T-helper 17 cell (primary cell): Measurements from ENCODE around the gene SPATC1L. TPM values are rescaled to one million over a fixed set of nuclear protein-coding genes. Genes with fewer than 3 reads are reported as not detected.
"Not testable (repeated sequence)": the region's sequence is repeated elsewhere in the genome, so short reads cannot be mapped to it uniquely, and the experiment has no call there.

Experiments
- ATAC-seq: fragments of 150-1000 bp; cut with Tn5 transposase; 2 replicates; pipeline ENCODE4 v1.10.0; 2021; ENCODE audit warnings: mild to moderate bottlenecking, moderate library complexity
- DNase-seq, 3 donors: peaks; one replicate each; pipeline versions ENCODE4 v3.0.0 to v3.0.0-alpha.2; 2020 to 2021
- H3K9me3 ChIP-seq: one replicate; pipeline ENCODE4 v1.7.0; 2013; ENCODE audit warnings: low read length, mild to moderate bottlenecking; ENCODE audit not compliant: control insufficient read depth, poor library complexity, severe bottlenecking
- H3K27ac Mint-ChIP-seq: one replicate; pipeline ENCODE4 v1.8.0; 2022; ENCODE audit warnings: mild to moderate bottlenecking, moderate library complexity, mixed read lengths
- H3K27me3 Mint-ChIP-seq: one replicate; pipeline ENCODE4 v1.8.0; 2022; ENCODE audit warnings: mixed read lengths
- H3K36me3 Mint-ChIP-seq: one replicate; pipeline ENCODE4 v1.8.0; 2022; ENCODE audit warnings: low read depth, mixed read lengths
- H3K4me1 Mint-ChIP-seq: one replicate; pipeline ENCODE4 v1.8.0; 2022; ENCODE audit warnings: mild to moderate bottlenecking, mixed read lengths
- H3K4me3 Mint-ChIP-seq: one replicate; pipeline ENCODE4 v1.8.0; 2022; ENCODE audit warnings: mild to moderate bottlenecking, moderate library complexity, mixed read lengths
- total RNA-seq, 4 donors: library from RNA in 2 of 4; stranded (reverse) in 2 of 4; gene quantifications; one replicate each; pipeline ENCODE4 v1.2.3 and lab custom pipeline; 2022 to 2026

The SPATC1L gene
- total RNA-seq, 2 donors from 2014 or later = 2.6 to 3.1 TPM

GRCh38 chr21:46189213-46189958 is 5.1 kb upstream of the SPATC1L start:
- Mint-ChIP-seq H3K4me3 (no peak overlapping the region), H3K36me3 (peaks cover 2% of the 10 kb centered on the region), H3K27ac (peak overlapping the region; percentile 72), H3K4me1 (peaks cover 2% of the 10 kb centered on the region), H3K27me3 (no peaks in the 10 kb centered on the region)
- no peaks in the 10 kb centered on the region for H3K9me3 ChIP-seq
- ATAC-seq = no peak
- DNase-seq = no peak

- ATAC-seq (no peak), DNase-seq (no peak)
- Mint-ChIP-seq H3K4me3 (no peak overlapping the region), H3K4me1 (peaks cover 2% of the 10 kb centered on the region), H3K27ac (peak overlapping the region; percentile 72), H3K36me3 (peaks cover 2% of the 10 kb centered on the region), H3K27me3 (no peaks in the 10 kb centered on the region)
- H3K9me3 ChIP-seq = no peaks in the 10 kb centered on the region
Measured at GRCh38 chr21:46188226-46189212, 4.3 kb upstream of the SPATC1L start.

- H3K9me3 ChIP-seq = no peaks in the 10 kb centered on the region
- H3K27me3 Mint-ChIP-seq = no peaks in the 10 kb centered on the region
- H3K4me1 Mint-ChIP-seq = peaks cover 2% of the 10 kb centered on the region
- peaks cover 2% of the 10 kb centered on the region for H3K36me3 Mint-ChIP-seq
- H3K27ac Mint-ChIP-seq = peak overlapping the region; percentile 72
- no peak for DNase-seq
- ATAC-seq = no peak
- H3K4me3 Mint-ChIP-seq = no peak overlapping the region
Measured at GRCh38 chr21:46187814-46188213, 3.6 kb upstream of the SPATC1L start.

- no peak for ATAC-seq
- no peaks in the 10 kb centered on the region for H3K27me3 Mint-ChIP-seq
Measured at GRCh38 chr21:46187261-46187660, 3.0 kb upstream of the SPATC1L start.

GRCh38 chr21:46185716-46186115 is 1.5 kb upstream of the SPATC1L start:
- no peak for DNase-seq
- H3K36me3 Mint-ChIP-seq = peaks cover 2% of the 10 kb centered on the region
- no peak overlapping the region for H3K4me3 Mint-ChIP-seq
- ATAC-seq = no peak
- no peak overlapping the region for H3K27ac Mint-ChIP-seq
- no peaks in the 10 kb centered on the region for H3K27me3 Mint-ChIP-seq
- H3K4me1 Mint-ChIP-seq = peaks cover 2% of the 10 kb centered on the region
- no peaks in the 10 kb centered on the region for H3K9me3 ChIP-seq

More at GRCh38 chr21:46187261-46187660, 3.0 kb upstream of the SPATC1L start:
- Mint-ChIP-seq H3K4me1 (peaks cover 2% of the 10 kb centered on the region), H3K4me3 (no peak overlapping the region), H3K36me3 (peaks cover 2% of the 10 kb centered on the region), H3K27ac (no peak overlapping the region)
- H3K9me3 ChIP-seq = no peaks in the 10 kb centered on the region
- no peak for DNase-seq

- H3K4me1 Mint-ChIP-seq = peaks cover 2% of the 10 kb centered on the region
- H3K9me3 ChIP-seq = no peaks in the 10 kb centered on the region
- no peaks in the 10 kb centered on the region for H3K27me3 Mint-ChIP-seq
- ATAC-seq (peak; percentile 77), DNase-seq (peak; percentile 28 to 65 (median 46))
- H3K36me3 Mint-ChIP-seq = peaks cover 2% of the 10 kb centered on the region
- H3K27ac Mint-ChIP-seq = peak overlapping the region; percentile 60
- peak overlapping the region; percentile 84 for H3K4me3 Mint-ChIP-seq
Measured at GRCh38 chr21:46184625-46185555, 631 bp upstream of the SPATC1L start.

GRCh38 chr21:46183337-46183909 is 836 bp downstream of the SPATC1L start:
- H3K9me3 ChIP-seq, ATAC-seq, H3K27me3 Mint-ChIP-seq, H3K4me1 Mint-ChIP-seq, DNase-seq, H3K36me3 Mint-ChIP-seq, H3K27ac Mint-ChIP-seq: not testable (repeated sequence)
- H3K4me3 Mint-ChIP-seq = peak overlapping the region; percentile 63

- Mint-ChIP-seq H3K27ac (no peak overlapping the region), H3K36me3 (no peaks in the 10 kb centered on the region)
Measured at GRCh38 chr21:46182548-46183336, 1.5 kb downstream of the SPATC1L start.

GRCh38 chr21:46181953-46182547 is 2.2 kb downstream of the SPATC1L start:
- no peaks in the 10 kb centered on the region for H3K36me3 Mint-ChIP-seq
- no peak overlapping the region for H3K27ac Mint-ChIP-seq
- H3K4me1 Mint-ChIP-seq = no peaks in the 10 kb centered on the region
- ATAC-seq (no peak), DNase-seq (no peak)
- H3K9me3 ChIP-seq = no peaks in the 10 kb centered on the region
- H3K27me3 Mint-ChIP-seq = no peaks in the 10 kb centered on the region
- H3K4me3 Mint-ChIP-seq = no peak overlapping the region

More at GRCh38 chr21:46182548-46183336, 1.5 kb downstream of the SPATC1L start:
- ATAC-seq (no peak), DNase-seq (no peak)
- H3K9me3 ChIP-seq = no peaks in the 10 kb centered on the region
- no peaks in the 10 kb centered on the region for H3K27me3 Mint-ChIP-seq
- no peaks in the 10 kb centered on the region for H3K4me1 Mint-ChIP-seq
- peak overlapping the region; percentile 63 for H3K4me3 Mint-ChIP-seq

GRCh38 chr21:46181436-46181835 is 2.8 kb downstream of the SPATC1L start:
- ATAC-seq = no peak
- Mint-ChIP-seq H3K27ac (no peak overlapping the region), H3K27me3 (no peaks in the 10 kb centered on the region), H3K36me3 (no peaks in the 10 kb centered on the region), H3K4me3 (no peak overlapping the region), H3K4me1 (no peaks in the 10 kb centered on the region)
- H3K9me3 ChIP-seq = no peaks in the 10 kb centered on the region
- DNase-seq = no peak

GRCh38 chr21:46180778-46181391 is 3.4 kb downstream of the SPATC1L start:
- DNase-seq = no peak
- Mint-ChIP-seq H3K36me3 (no peaks in the 10 kb centered on the region), H3K27me3 (no peaks in the 10 kb centered on the region), H3K4me3 (no peak overlapping the region), H3K27ac (no peak overlapping the region), H3K4me1 (no peaks in the 10 kb centered on the region)
- no peak for ATAC-seq
- H3K9me3 ChIP-seq = no peaks in the 10 kb centered on the region
